ENCODE results near the gene SSR1.
A peak's percentile ranks its signal among the peaks of the same experiment; 100 is the strongest.
"Not testable (repeated sequence)": the region's sequence is repeated elsewhere in the genome, so short reads cannot be mapped to it uniquely, and the experiment has no call there.

Gene SSR1

GRCh38 chr6:7276199-7276524 is 36.8 kb downstream of the SSR1 start:
- DNase-seq (ENCODE audit: low read depth): no peak

DNA sequence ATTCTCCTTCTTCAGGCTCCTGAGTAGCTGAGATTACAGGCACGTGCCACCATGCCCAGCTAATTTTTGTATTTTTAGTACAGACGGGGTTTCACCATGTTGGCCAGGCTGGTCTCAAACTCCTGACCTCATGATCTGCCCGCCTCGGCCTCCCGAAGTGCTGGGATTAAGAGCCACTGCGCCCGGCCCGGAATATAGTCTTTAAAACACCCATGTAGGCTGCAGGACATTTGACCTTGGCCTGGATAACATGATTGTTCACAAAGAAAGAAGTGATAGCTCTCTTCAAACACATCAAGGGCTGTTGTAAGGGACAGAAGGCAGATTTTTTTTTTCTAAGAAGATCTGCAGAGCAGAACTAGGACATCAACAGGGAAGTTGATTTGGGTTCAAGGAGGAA is 38.5 kb downstream of the SSR1 start:
- not testable (repeated sequence) for DNase-seq (ENCODE audit: low read depth)

DNA sequence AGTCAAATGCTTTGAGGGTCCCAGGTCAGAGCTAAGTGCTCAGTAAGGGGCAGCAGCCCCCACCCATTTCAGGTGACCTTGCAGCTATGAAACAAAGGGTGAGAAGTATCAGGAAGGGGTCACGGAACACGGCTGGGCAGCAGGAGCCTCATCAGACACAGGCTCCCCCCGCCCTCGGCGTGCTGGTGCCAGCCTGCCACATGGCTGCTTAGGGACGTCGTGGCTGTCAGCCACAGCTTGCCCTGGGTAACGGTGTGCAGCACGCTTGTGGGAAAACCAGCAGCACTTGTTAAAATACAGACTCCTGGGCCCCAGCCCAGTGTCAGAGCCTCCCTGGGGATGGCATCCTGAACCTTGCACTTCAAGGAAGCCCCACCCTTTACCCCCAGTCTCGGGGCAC is 39.3 kb downstream of the SSR1 start:
- DNase-seq (ENCODE audit: low read depth): no peak

DNA sequence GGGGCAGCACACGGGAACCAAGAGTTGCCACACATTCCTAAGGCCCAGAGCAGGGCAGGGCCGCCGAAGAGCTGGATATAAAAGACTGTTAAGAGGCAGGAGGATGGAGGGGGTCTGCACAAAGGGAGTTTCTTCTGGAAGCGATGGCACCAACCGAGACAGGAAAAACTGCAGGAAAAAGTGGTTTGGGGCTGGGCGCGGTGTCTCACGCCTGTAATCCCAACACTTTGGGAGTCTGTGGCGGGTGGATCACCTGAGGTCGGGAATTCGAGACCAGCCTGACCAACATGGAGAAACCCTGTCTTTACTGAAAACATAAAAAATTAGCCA is 41.8 kb downstream of the SSR1 start:
- no peak for DNase-seq (ENCODE audit: low read depth)

- DNase-seq (ENCODE audit: low read depth): no peak
These were observed 42.4 kb downstream of the SSR1 start for GRCh38 chr6:7270320-7271204.

DNA sequence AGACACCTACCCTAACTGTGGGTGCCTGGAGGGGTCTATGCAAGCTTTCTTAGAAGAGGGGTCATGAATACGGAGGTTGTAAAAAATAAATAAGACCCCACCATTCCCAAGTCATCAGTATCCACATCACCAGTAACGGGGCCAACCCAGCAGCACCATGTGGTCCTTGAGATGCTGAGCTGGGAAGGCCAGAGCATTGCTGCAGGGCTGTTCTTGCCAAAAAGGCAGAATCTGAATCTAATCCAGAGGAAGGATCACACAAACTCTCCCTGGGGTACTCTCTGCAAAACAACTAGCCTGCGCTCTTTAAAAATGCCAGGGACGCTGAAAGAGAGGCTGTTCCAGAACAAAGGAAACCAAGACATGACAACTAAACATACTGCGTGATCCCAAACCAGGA is 43.2 kb downstream of the SSR1 start:
- no peak for DNase-seq (ENCODE audit: low read depth)

- no peak for DNase-seq (ENCODE audit: low read depth)
These were observed 44.0 kb downstream of the SSR1 start for GRCh38 chr6:7268816-7269555.

GRCh38 chr6:7268362-7268761 is 44.6 kb downstream of the SSR1 start:
- DNase-seq (ENCODE audit: low read depth): no peak

DNA sequence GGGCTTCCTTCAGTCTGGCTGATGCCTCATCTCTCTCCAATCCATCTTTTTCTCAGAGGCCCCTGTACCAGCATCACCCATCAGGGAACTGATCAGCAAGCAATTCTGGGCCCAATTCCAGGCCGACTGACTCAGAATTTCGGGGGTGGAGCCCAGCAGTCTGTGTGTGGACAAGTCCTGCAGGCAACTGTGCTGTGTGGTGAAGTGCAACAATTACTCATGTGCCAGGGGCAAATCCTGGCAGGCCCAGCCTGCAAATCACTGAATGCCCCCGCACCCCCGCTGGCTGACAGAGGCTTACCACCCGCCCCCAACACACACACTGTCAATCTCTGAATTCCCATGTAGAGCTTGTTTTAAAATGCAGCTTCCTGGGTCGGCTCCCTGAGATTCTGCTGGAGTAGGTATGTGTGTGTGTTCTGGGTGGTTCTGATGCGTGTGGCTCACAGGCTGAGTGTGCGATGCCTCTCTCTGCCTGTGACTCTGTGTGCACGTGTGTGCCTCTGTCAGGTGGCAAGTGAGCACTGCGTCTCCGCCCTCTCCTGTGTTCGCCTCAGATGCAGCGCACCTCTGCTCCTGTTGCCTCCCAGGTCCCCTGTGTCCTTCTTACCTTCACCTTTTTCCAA is 45.4 kb downstream of the SSR1 start:
- DNase-seq (ENCODE audit: low read depth): peak; percentile 91

DNA sequence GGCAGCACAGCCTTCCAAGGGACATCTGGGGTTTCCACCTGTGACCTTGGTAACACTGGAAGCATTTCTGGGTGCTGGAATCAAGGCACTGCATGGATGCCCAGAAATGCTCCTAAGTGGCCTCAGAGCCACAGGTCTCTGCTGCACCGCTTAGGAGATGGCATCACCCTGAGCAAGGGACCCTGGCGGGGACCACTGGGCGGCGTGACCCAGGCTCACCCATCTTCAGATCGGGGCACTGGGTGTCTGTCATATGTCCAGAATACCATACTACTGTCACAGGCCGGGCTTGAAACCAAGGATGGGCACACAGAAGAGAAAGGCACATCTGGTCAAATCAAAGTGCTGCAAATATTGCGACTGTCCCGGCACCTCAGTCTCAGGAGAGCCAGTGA is 45.9 kb downstream of the SSR1 start:
- DNase-seq (ENCODE audit: low read depth): no peak

GRCh38 chr6:7265385-7265726 is 47.6 kb downstream of the SSR1 start:
- not testable (repeated sequence) for DNase-seq (ENCODE audit: low read depth)

- no peak for DNase-seq (ENCODE audit: low read depth)
These were observed 48.2 kb downstream of the SSR1 start for GRCh38 chr6:7264686-7265384.

DNA sequence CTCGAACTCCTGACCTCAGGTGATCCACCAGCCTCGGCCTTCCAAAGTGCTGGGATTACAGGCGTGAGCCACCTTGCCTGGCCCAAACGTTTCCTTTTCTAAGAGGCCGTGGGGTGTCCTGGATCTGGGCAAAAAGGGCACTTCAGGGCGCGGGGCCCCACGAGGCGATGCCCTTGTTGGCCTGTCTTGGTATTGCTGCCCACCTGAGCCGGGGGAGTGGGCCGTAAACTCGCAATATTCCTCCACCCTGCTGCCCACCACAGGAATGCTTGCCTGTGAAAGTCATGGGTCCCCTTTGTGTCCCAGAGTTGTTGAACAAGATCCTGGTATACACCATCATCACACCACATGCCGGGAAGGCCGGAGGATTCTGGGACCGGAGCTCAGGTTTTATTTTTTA is 49.0 kb downstream of the SSR1 start:
- no peak for DNase-seq (ENCODE audit: low read depth)

GRCh38 chr6:7263519-7263805 is 49.5 kb downstream of the SSR1 start:
- not testable (repeated sequence) for DNase-seq (ENCODE audit: low read depth)

GRCh38 chr6:7262746-7263518 is 50.1 kb downstream of the SSR1 start:
- no peak for DNase-seq (ENCODE audit: low read depth)

DNA sequence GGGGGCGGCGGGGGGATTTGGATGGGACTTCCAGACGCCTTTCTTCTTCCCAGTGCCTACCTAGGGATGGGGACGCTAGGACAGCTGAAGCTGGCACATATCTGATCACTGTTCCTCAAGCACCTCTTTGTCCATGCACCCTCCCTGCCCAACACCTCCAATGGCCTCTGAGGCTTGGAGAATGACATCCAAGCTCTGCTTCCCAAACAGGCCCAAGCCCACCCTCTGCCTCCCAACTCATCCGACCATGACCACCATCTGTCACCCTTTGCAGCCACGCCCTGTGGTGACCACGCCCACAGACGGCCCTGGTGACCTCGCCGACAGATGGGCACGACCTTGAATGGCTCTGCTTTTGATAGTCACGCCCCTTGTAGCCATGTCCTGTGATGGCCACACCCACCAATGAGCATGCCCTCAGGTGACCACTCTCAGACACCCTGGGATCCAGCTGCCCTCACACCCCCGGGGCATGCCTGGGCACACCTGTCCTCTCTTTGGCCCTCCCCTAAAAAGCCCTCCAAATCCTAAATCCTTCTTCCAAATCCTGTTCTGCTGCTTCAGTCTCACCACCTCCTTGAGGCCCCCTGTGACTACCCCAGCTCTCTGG is 51.0 kb downstream of the SSR1 start:
- DNase-seq (ENCODE audit: low read depth): no peak

DNA sequence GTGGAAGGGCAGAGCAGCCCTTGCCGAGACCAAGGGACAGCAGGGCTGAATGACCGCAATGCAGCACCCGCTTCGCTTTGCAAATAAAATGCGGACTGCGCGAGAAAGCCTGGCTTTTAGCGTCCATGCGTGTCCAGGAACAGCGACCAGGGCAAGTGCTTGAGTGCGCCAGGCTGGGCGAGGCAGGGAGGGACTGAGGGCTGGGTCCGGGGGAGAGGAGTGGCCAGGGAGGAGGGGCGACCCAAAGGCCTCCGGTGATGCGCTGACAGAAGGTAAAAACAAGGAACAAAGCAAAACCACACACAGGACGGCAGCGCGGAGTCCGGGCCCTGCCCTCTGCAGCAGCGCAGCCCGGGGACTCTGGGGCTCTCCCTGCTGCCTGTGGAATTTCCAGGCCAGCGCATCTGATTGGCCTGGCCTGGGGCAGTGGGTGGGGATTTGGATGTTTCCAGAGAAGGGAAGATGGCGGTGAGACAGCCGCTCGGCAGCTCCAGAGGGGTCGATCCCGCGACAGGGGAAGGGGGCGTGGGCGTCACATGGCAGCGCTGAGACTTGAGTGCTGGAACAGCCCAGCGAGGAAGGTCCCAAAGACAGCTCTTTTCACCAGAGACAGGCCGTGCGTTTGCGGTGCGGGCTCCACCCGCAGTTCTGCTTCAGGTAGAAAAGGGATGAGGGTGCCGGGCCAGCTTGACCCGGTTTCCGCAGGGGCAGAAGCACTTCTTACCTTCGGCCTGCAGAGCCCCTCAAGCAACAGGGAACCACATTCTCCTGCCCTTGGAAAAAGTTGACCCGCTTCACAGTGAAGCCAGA is 51.8 kb downstream of the SSR1 start:
- DNase-seq (ENCODE audit: low read depth): peak; percentile 77

- no peak for DNase-seq (ENCODE audit: low read depth)
These were observed 52.5 kb downstream of the SSR1 start for GRCh38 chr6:7260291-7261031.

DNA sequence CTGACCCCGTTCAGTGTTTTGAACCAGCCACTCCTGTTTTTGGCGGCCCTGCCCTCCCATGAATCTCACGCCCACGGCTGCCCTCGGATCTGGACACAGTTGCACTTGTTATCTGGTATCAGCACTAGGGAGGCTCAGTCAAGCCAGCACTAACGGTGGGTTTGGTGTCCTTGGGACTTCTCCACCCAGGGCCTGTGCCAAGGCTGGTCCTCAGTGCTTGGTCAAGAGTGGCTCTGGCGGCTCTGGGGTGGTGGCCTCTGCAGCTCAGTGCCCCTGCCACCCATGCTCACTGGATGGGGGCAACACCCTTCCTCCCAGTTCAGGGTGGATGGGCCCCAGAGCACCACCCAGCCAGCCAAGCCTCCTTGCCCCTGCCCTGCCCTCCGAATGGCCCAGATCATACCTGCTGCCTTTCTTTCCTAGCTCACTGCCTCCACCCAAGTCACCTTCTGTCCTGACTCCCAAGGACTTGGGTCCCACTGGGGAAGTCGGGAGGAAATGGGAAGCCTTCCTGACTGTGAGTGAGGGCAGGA is 54.7 kb downstream of the SSR1 start:
- DNase-seq (ENCODE audit: low read depth): no peak

All from amniotic epithelial cell (primary cell).